ENCODE results near the gene CFAP92. TPM values are rescaled to one million over a fixed set of nuclear protein-coding genes. Genes with fewer than 3 reads are reported as not detected.

The CFAP92 gene
- total and polyA plus RNA-seq, 2 donors (not counting 3 experiments of a cell fraction or from before 2014, with no cell fraction given) = 0.04 to 0.62 TPM

DNA sequence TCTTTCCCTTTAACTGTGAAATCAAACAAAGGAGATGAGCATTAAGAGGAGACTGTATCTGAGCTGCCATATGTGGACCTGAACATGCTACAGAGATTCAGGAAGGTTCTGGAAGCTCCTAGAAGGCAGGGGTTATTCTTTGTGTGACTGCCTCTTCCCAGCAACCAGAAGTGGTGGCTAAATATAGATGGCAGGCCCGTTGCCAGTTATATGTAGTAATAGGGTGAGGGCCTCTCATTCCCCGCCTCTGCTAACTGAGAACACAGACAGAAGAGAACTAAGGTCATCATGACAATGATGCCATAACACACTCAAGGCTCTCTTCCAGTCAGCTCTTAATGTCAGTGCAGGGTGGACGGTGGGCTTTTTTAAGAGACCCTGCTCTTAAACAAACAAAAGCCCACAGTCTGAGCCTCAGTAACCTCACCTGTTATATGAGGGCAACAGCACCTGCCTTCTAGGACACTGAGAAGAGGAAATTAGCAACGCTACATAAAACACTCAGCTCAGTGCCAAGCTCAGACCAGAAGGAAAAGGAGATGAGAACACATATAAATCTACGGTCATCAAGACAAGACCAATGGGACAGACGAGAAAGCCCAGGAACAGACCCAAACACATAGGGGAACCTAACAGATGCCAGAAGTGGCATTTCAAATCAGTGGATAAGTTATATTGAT is 22.3 kb downstream of the CFAP92 start:
- POLR2A ChIA-PET = no interaction called here
- Histone ChIP-seq H2AFZ (ENCODE audit: low read depth, low read length) (no peak overlapping the region), H3K36me3 (ENCODE audit: control insufficient read depth in 2 of 2, extremely low read depth in 1 of 2, insufficient read depth in 2 of 2, low read length in 2 of 2) (no peaks in the 10 kb centered on the region), H3K9me1 (replicated peaks; ENCODE audit: control insufficient read depth, extremely low read depth, insufficient read depth, low read length) (no peaks in the 10 kb centered on the region), H3K27ac (ENCODE audit: insufficient read depth, low read depth, low read length) (no peak overlapping the region), H4K20me1 (replicated peaks; ENCODE audit: control insufficient read depth, extremely low read depth, insufficient read depth, low read length) (no peaks in the 10 kb centered on the region), H3K9me3 (replicated peaks; ENCODE audit: control insufficient read depth, insufficient read depth, low read length) (no peaks in the 10 kb centered on the region), H3K4me3 (replicated peaks in 1 of 3; ENCODE audit: insufficient read depth in 1 of 3, low read depth in 1 of 3, low read length in 3 of 3) (no peak overlapping the region), H3K4me1 (ENCODE audit: control insufficient read depth, extremely low read depth, insufficient read depth, low read length) (no peaks in the 10 kb centered on the region), H3K4me2 (ENCODE audit: insufficient read depth, low read length) (no peak overlapping the region), H3K27me3 (ENCODE audit: control insufficient read depth in 2 of 2, insufficient read depth in 2 of 2, low read length in 2 of 2) (peaks cover 0 to 2% of the 10 kb centered on the region in 2 experiments), H3K9ac (replicated peaks; ENCODE audit: extremely low read depth, insufficient read depth, low read length) (no peak overlapping the region), H3K79me2 (ENCODE audit: control insufficient read depth, insufficient read depth, low read length) (no peaks in the 10 kb centered on the region)
- DNase-seq (ENCODE audit: low read depth, low spot score) = no peak
- TF ChIP-seq, protein P1, sequence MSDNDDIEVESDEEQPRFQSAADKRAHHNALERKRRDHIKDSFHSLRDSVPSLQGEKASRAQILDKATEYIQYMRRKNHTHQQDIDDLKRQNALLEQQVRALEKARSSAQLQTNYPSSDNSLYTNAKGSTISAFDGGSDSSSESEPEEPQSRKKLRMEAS (IDR thresholded peaks at IDR 0.05; ENCODE audit: insufficient read depth, insufficient read length) = no peak
- TF ChIP-seq FOS (IDR thresholded peaks at IDR 0.05; ENCODE audit: borderline replicate concordance, insufficient read depth, low read length) = no peak
- TF ChIP-seq POLR2A (IDR thresholded peaks at IDR 0.05; ENCODE audit: low read depth, low read length) = no peak
- TF ChIP-seq EZH2 (IDR thresholded peaks at IDR 0.05; ENCODE audit: borderline replicate concordance, low read depth, low read length, severe bottlenecking) = no peak
- no peak for TF ChIP-seq POLR2AphosphoS5 (IDR thresholded peaks at IDR 0.05; ENCODE audit: insufficient read depth, low read depth, low read length)
- CTCF ChIA-PET = interaction anchor here (0.9 to 6.0 kb wide), 30 partner anchors 12 to 412 kb away, joined by 3 to 121 read pairs (median 17); partner anchors contain the start of genes CFAP92, COPG1 and RAB43
- no TSS peak for BruUV-seq (replicated peaks)
- dilution Hi-C loops (cut with MboI; ENCODE audit: extremely low pct_ligation_motif_present, low sequenced_read_pairs) = no loop called here
- FAIRE-seq = peak; percentile 4
- intact Hi-C loops (cut with micrococcal nuclease) = loop anchor here (2.0 kb wide), 1 partner anchor 115 kb away; no protein-coding TSS in a partner anchor

DNA sequence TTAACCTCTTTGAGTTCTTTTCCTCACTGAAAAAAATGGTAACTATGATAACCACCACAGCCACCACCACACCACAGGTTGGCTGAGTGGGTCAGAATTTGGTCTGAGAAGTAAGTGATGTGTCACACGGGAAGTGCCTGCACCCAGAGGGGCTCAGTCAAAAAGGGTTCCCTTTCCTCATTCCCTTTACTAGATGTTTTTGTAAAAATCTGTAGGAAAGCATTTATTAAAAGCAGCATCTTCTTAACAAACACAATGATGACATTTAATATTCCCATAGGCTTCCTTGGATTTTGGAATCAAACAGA is 23.2 kb downstream of the CFAP92 start:
- ChIA-PET CTCF (interaction anchor here (0.6 to 6.0 kb wide), 57 partner anchors 10 to 413 kb away, joined by 3 to 121 read pairs (median 9); partner anchors contain the start of genes CFAP92, COPG1 and RAB43), POLR2A (interaction anchor here (0.7 to 1.0 kb wide), 2 partner anchors 115 to 181 kb away, joined by 3 to 4 read pairs; no protein-coding TSS in a partner anchor)
- intact Hi-C loops (cut with micrococcal nuclease) (loop anchor here (1.0 to 2.0 kb wide), 4 partner anchors 57 to 275 kb away; no protein-coding TSS in a partner anchor), dilution Hi-C loops (cut with MboI; ENCODE audit: extremely low pct_ligation_motif_present, low sequenced_read_pairs) (no loop called here)
- H2AFZ ChIP-seq (ENCODE audit: low read depth, low read length) = no peak overlapping the region
- H3K4me3 ChIP-seq (replicated peaks in 1 of 3; ENCODE audit: insufficient read depth in 1 of 3, low read depth in 1 of 3, low read length in 3 of 3) = no peak overlapping the region
- no peaks in the 10 kb centered on the region for H4K20me1 ChIP-seq (replicated peaks; ENCODE audit: control insufficient read depth, extremely low read depth, insufficient read depth, low read length)
- no peak overlapping the region for H3K27ac ChIP-seq (ENCODE audit: insufficient read depth, low read depth, low read length)
- no peaks in the 10 kb centered on the region for H3K36me3 ChIP-seq (ENCODE audit: control insufficient read depth in 2 of 2, extremely low read depth in 1 of 2, insufficient read depth in 2 of 2, low read length in 2 of 2)
- H3K27me3 ChIP-seq (ENCODE audit: control insufficient read depth in 2 of 2, insufficient read depth in 2 of 2, low read length in 2 of 2) = peaks cover 0 to under 1% of the 10 kb centered on the region in 2 experiments
- no peaks in the 10 kb centered on the region for H3K9me3 ChIP-seq (replicated peaks; ENCODE audit: control insufficient read depth, insufficient read depth, low read length)
- TF ChIP-seq, protein P1 (IDR thresholded peaks at IDR 0.05; ENCODE audit: insufficient read depth, insufficient read length) = no peak
- TF ChIP-seq POLR2AphosphoS5 (IDR thresholded peaks at IDR 0.05; ENCODE audit: insufficient read depth, low read depth, low read length) (no peak), FOS (IDR thresholded peaks at IDR 0.05; ENCODE audit: borderline replicate concordance, insufficient read depth, low read length) (no peak)
- no peak for DNase-seq (ENCODE audit: low read depth, low spot score)
- H3K79me2 ChIP-seq (ENCODE audit: control insufficient read depth, insufficient read depth, low read length) = no peaks in the 10 kb centered on the region
- no peak for FAIRE-seq
- H3K4me1 ChIP-seq (ENCODE audit: control insufficient read depth, extremely low read depth, insufficient read depth, low read length) = no peaks in the 10 kb centered on the region
- no TSS peak for BruUV-seq (replicated peaks)
- H3K9ac ChIP-seq (replicated peaks; ENCODE audit: extremely low read depth, insufficient read depth, low read length) = no peak overlapping the region
- no peak overlapping the region for H3K4me2 ChIP-seq (ENCODE audit: insufficient read depth, low read length)
- H3K9me1 ChIP-seq (replicated peaks; ENCODE audit: control insufficient read depth, extremely low read depth, insufficient read depth, low read length) = no peaks in the 10 kb centered on the region
